Measurements from ENCODE around the gene GNG4. TPM values are rescaled to one million over a fixed set of nuclear protein-coding genes. Genes with fewer than 3 reads are reported as not detected.

GNG4 gene
- total RNA-seq, 6 donors from 2014 or later = 0.20 TPM; not detected in 5

- no peaks in the 10 kb centered on the region for H3K9me3 ChIP-seq
- TF ChIP-seq CTCF (IDR thresholded peaks at IDR 0.05) (no peak), POLR2AphosphoS5 (IDR thresholded peaks at IDR 0.05) (no peak), EP300 (IDR thresholded peaks at IDR 0.05) (no peak), POLR2A (IDR thresholded peaks at IDR 0.05) (no peak)
- ATAC-seq (ENCODE audit: low FRiP score in 2 of 2) = no peak
- no peak overlapping the region for H3K27ac ChIP-seq
- H3K4me1 ChIP-seq = no peaks in the 10 kb centered on the region
- peaks cover 10 to 45% (median 19%) of the 10 kb centered on the region in 4 donors for H3K36me3 ChIP-seq
- no peak for DNase-seq
- 75 to 78% methylated on average over 2 of the region's 2 CpGs for WGBS, 2 donors
- no peaks in the 10 kb centered on the region for H3K27me3 ChIP-seq
- H3K4me3 ChIP-seq = no peak overlapping the region
Observed at GRCh38 chr1:235661568-235661967, 12.0 kb upstream of the GNG4 start.

- H3K4me3 ChIP-seq = no peak overlapping the region
- 93% methylated on average over 14 of the region's 14 CpGs for WGBS, 2 donors
- TF ChIP-seq EP300 (IDR thresholded peaks at IDR 0.05) = no peak
- no peak for TF ChIP-seq POLR2AphosphoS5 (IDR thresholded peaks at IDR 0.05)
- no peak for TF ChIP-seq POLR2A (IDR thresholded peaks at IDR 0.05)
- no peak for TF ChIP-seq CTCF (IDR thresholded peaks at IDR 0.05)
- H3K9me3 ChIP-seq = no peaks in the 10 kb centered on the region
- H3K36me3 ChIP-seq = peaks cover 10 to 35% (median 19%) of the 10 kb centered on the region in 4 donors
- no peak for ATAC-seq (ENCODE audit: low FRiP score in 2 of 2)
- H3K27me3 ChIP-seq = no peaks in the 10 kb centered on the region
- no peaks in the 10 kb centered on the region for H3K4me1 ChIP-seq
- no peak for DNase-seq
- no peak overlapping the region for H3K27ac ChIP-seq
Observed at GRCh38 chr1:235659186-235659771, 9.7 kb upstream of the GNG4 start.

- Histone ChIP-seq H3K27me3 (no peaks in the 10 kb centered on the region), H3K9me3 (no peaks in the 10 kb centered on the region), H3K4me1 (no peaks in the 10 kb centered on the region), H3K36me3 (peaks cover 9 to 23% (median 14%) of the 10 kb centered on the region in 4 donors), H3K27ac (no peak overlapping the region), H3K4me3 (no peak overlapping the region)
- 48 to 57% methylated on average over 5 of the region's 5 CpGs for WGBS, 2 donors
- no peak for DNase-seq
- no peak for TF ChIP-seq EP300 (IDR thresholded peaks at IDR 0.05)
- no peak for ATAC-seq (ENCODE audit: low FRiP score in 2 of 2)
Observed at GRCh38 chr1:235657747-235658526, 8.4 kb upstream of the GNG4 start.

GRCh38 chr1:235657269-235657668, 7.7 kb upstream of the GNG4 start:
- WGBS, 2 donors = 82 to 87% methylated on average over 5 of the region's 5 CpGs
- DNase-seq = no peak
- TF ChIP-seq POLR2A (IDR thresholded peaks at IDR 0.05) (no peak), EP300 (IDR thresholded peaks at IDR 0.05) (no peak), CTCF (IDR thresholded peaks at IDR 0.05) (no peak), POLR2AphosphoS5 (IDR thresholded peaks at IDR 0.05) (no peak)
- H3K9me3 ChIP-seq = no peaks in the 10 kb centered on the region
- no peaks in the 10 kb centered on the region for H3K4me1 ChIP-seq
- peaks cover 3 to 16% (median 8%) of the 10 kb centered on the region in 4 donors for H3K36me3 ChIP-seq
- no peak overlapping the region for H3K4me3 ChIP-seq
- H3K27me3 ChIP-seq = no peaks in the 10 kb centered on the region
- no peak overlapping the region for H3K27ac ChIP-seq
- no peak for ATAC-seq (ENCODE audit: low FRiP score in 2 of 2)

GRCh38 chr1:235652364-235652763, 2.8 kb upstream of the GNG4 start:
- no peak for ATAC-seq (ENCODE audit: low FRiP score in 2 of 2)
- peaks cover 0 to 42% (median 18%) of the 10 kb centered on the region in 4 donors for H3K27me3 ChIP-seq

More at GRCh38 chr1:235652364-235652763, 2.8 kb upstream of the GNG4 start:
- Histone ChIP-seq H3K27ac (no peak overlapping the region), H3K4me3 (no peak overlapping the region), H3K4me1 (peaks cover 22 to 32% (median 25%) of the 10 kb centered on the region in 4 donors), H3K9me3 (no peaks in the 10 kb centered on the region), H3K36me3 (no peaks in the 10 kb centered on the region)
- WGBS, 2 donors = 95 to 96% methylated on average over 11 of the region's 11 CpGs
- DNase-seq = no peak
- TF ChIP-seq POLR2AphosphoS5 (IDR thresholded peaks at IDR 0.05) (no peak), EP300 (IDR thresholded peaks at IDR 0.05) (no peak), CTCF (IDR thresholded peaks at IDR 0.05) (no peak)
